Measurements from ENCODE around the gene PRR29.

The PRR29 gene

DNA sequence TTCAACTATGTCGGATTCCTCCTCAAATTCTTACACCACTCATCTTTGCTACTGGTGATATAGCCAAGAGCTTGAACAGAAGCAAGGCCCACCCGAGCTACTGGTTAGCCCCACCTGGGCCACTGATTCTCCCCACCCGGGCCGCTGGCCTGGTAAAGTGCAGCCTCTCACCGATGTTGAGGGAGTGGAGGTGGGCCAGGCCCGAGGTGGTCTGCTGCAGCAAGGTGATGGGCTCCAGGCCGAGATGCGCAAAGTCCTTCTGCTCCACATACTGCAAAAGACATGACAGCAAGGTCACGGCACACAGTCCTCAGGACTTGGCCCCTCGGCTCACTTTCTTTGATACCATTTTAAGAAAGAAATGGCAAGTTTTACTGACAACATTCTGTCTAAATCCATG lies 55.0 kb downstream of the PRR29 start:
- DNase-seq: no peak
